ENCODE results near the gene CAMK1G.

The CAMK1G gene

DNA sequence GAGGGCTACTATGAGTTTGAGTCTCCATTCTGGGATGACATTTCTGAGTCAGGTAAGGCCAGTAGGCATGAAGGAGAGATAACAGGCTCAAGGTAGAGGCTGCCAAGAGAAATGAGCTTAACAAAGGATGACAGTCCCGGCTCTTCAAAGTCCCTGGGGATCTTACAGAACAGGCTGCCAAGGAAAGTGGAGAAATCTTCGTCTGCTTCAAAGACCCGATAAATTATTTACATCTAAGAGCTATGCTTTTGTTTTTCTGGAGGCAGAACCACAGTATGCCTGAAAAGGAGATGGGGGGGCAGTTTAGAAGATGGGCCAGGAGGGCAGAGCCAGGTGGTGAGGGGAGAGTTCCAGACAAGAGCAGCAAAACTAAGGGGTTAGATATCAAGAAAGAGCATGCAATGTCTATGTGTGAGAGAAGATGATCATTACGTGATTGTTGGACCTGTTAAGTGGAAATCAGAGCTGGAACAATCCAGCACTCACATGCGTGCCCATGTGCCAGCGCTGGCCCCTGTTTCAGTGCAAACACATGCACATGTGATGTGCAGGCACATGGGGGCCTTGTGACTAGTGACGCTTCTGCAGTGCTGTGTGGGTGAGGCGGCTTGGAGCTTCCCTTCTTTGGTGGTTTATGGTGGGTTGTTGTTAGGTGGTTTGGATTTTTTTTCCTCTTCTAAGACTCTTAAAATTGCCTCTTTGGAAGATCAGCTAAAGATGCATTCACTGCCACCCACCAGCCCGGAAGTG lies 25.7 kb downstream of the CAMK1G start:
- Histone ChIP-seq H3K36me3 (ENCODE audit: control insufficient read depth in 4 of 4, insufficient read depth in 4 of 4, low read length in 3 of 4) (no peaks in the 10 kb centered on the region), H3K27me3 (replicated peaks in 2 of 5; ENCODE audit: control insufficient read depth in 4 of 5, insufficient read depth in 5 of 5, low read length in 4 of 5) (peaks cover 0 to 8% (median 0%) of the 10 kb centered on the region in 5 experiments), H3K4me3 (ENCODE audit: control insufficient read depth in 1 of 7, extremely low read depth in 1 of 7, insufficient read depth in 4 of 7, low read depth in 2 of 7, low read length in 6 of 7) (no peak overlapping the region), H3K27ac (ENCODE audit: insufficient read depth in 1 of 2, low read depth in 1 of 2, low read length in 2 of 2, poor library complexity in 1 of 2, severe bottlenecking in 2 of 2) (no peak overlapping the region), H3K4me1 (ENCODE audit: control extremely low read depth in 1 of 4, control insufficient read depth in 4 of 4, insufficient read depth in 4 of 4, low read length in 3 of 4) (no peaks in the 10 kb centered on the region), H3K9me3 (ENCODE audit: control extremely low read depth in 1 of 5, control insufficient read depth in 4 of 5, insufficient read depth in 2 of 5, low read depth in 1 of 5, low read length in 4 of 5) (no peaks in the 10 kb centered on the region)
- ChIA-PET POLR2A (no interaction called here), CTCF (interaction anchor here (0.9 to 2.4 kb wide), 5 partner anchors 8 to 139 kb away, joined by 3 to 6 read pairs (median 3); no protein-coding TSS in a partner anchor)
- DNase-seq, result no peak
- 93% methylated on average over 6 of the region's 9 CpGs for WGBS (ENCODE audit: insufficient coverage)

DNA sequence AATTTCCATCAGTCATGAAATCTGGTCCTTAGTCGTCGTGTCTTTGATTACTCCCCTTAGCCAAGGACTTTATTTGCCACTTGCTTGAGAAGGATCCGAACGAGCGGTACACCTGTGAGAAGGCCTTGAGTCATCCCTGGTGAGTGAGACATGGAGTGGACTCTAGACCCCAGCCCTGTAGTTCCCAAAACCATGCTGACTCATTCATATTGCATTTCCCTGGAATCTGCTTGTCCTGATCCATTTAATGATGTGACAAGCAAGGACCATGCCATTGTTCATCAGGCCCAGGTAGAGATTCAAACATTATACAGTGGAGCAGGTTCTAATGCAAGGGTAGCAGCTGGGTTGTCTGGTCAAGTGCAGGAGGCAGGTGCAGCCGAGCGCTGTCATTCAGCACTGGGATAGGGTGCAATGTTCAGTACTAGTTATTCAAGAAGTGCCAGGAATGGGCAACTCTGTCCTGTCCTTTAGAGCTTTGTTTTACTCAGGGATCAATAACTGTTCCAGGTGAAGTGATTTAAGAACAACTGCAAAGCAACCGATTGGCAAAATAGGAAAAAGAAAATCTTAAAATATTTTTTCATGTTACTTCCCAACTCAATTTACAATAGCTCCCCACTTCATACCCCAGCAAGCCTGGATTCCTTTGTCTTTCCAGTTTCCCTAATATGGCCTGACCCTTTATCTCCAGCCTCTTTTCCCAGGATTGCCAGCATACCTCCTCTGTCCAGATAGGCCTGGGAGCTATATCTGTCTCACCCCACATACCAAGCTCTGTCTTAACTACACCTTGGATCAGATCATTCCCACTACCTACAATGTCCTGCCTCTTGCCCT lies 26.5 kb downstream of the CAMK1G start:
- Histone ChIP-seq H3K4me1 (ENCODE audit: control extremely low read depth in 1 of 4, control insufficient read depth in 4 of 4, insufficient read depth in 4 of 4, low read length in 3 of 4) (no peaks in the 10 kb centered on the region), H3K27me3 (replicated peaks in 2 of 5; ENCODE audit: control insufficient read depth in 4 of 5, insufficient read depth in 5 of 5, low read length in 4 of 5) (peaks cover 0 to 8% (median 0%) of the 10 kb centered on the region in 5 experiments), H3K9me3 (ENCODE audit: control extremely low read depth in 1 of 5, control insufficient read depth in 4 of 5, insufficient read depth in 2 of 5, low read depth in 1 of 5, low read length in 4 of 5) (no peaks in the 10 kb centered on the region), H3K36me3 (ENCODE audit: control insufficient read depth in 4 of 4, insufficient read depth in 4 of 4, low read length in 3 of 4) (no peaks in the 10 kb centered on the region), H3K4me3 (ENCODE audit: control insufficient read depth in 1 of 7, extremely low read depth in 1 of 7, insufficient read depth in 4 of 7, low read depth in 2 of 7, low read length in 6 of 7) (no peak overlapping the region), H3K27ac (ENCODE audit: insufficient read depth in 1 of 2, low read depth in 1 of 2, low read length in 2 of 2, poor library complexity in 1 of 2, severe bottlenecking in 2 of 2) (no peak overlapping the region)
- ChIA-PET POLR2A (no interaction called here), CTCF (interaction anchor here (1.2 to 1.7 kb wide), 4 partner anchors 10 to 43 kb away, joined by 3 to 5 read pairs (median 3); no protein-coding TSS in a partner anchor)
- DNase-seq, result no peak
- 96% methylated on average over 5 of the region's 8 CpGs for WGBS (ENCODE audit: insufficient coverage)

DNA sequence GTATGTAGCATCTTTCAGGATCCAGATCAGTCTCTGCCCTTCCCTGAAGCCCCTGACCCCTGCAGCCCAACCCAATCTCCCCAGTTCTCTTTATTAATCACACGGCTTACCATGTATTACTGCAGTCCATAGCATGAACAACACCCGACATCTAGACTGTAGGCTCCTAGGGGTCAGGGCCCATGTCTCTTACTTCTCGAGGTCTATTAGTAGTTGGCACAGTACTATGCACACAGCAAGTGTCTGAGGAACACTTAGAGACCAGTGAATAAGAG lies 27.1 kb downstream of the CAMK1G start:
- CTCF ChIA-PET, result interaction anchor here (1.2 to 1.7 kb wide), 3 partner anchors 10 to 20 kb away, joined by 3 to 6 read pairs (median 3); no protein-coding TSS in a partner anchor

DNA sequence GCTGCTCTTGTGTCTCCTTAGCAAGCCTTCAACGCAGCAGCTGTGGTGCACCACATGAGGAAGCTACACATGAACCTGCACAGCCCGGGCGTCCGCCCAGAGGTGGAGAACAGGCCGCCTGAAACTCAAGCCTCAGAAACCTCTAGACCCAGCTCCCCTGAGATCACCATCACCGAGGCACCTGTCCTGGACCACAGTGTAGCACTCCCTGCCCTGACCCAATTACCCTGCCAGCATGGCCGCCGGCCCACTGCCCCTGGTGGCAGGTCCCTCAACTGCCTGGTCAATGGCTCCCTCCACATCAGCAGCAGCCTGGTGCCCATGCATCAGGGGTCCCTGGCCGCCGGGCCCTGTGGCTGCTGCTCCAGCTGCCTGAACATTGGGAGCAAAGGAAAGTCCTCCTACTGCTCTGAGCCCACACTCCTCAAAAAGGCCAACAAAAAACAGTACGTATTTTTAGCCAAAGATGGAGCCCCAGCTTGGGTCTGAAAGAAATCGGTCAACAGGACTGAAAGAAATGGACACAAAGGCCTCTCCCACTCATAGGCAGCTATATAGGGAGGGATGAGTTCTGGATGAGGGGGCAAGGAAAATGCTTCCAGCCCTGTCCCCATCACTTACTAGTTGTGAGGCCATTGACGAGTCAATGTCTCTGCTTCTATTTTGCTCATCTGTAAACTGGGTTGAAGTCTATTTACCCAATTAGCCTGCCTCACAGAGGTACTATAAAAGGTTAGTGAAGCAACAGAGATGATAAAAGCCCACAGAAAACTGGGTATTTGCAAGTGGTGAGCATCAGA lies 28.5 kb downstream of the CAMK1G start:
- no peak overlapping the region for H3K27ac ChIP-seq (ENCODE audit: insufficient read depth in 1 of 2, low read depth in 1 of 2, low read length in 2 of 2, poor library complexity in 1 of 2, severe bottlenecking in 2 of 2)
- no peak overlapping the region for H3K4me3 ChIP-seq (ENCODE audit: control insufficient read depth in 1 of 7, extremely low read depth in 1 of 7, insufficient read depth in 4 of 7, low read depth in 2 of 7, low read length in 6 of 7)
- no peaks in the 10 kb centered on the region for H3K36me3 ChIP-seq (ENCODE audit: control insufficient read depth in 4 of 4, insufficient read depth in 4 of 4, low read length in 3 of 4)
- ChIA-PET POLR2A (no interaction called here), CTCF (interaction anchor here (0.7 to 2.2 kb wide), 5 partner anchors 8 to 35 kb away, joined by 3 to 7 read pairs (median 4); no protein-coding TSS in a partner anchor)
- H3K27me3 ChIP-seq (replicated peaks in 2 of 5; ENCODE audit: control insufficient read depth in 4 of 5, insufficient read depth in 5 of 5, low read length in 4 of 5), result peaks cover 0 to 8% (median 0%) of the 10 kb centered on the region in 5 experiments
- DNase-seq, result no peak
- H3K4me1 ChIP-seq (ENCODE audit: control extremely low read depth in 1 of 4, control insufficient read depth in 4 of 4, insufficient read depth in 4 of 4, low read length in 3 of 4), result no peaks in the 10 kb centered on the region
- 97% methylated on average over 11 of the region's 13 CpGs for WGBS (ENCODE audit: insufficient coverage)
- no peaks in the 10 kb centered on the region for H3K9me3 ChIP-seq (ENCODE audit: control extremely low read depth in 1 of 5, control insufficient read depth in 4 of 5, insufficient read depth in 2 of 5, low read depth in 1 of 5, low read length in 4 of 5)

More for the DNA sequence above, 27.1 kb downstream of the CAMK1G start:
- Histone ChIP-seq H3K9me3 (ENCODE audit: control extremely low read depth in 1 of 5, control insufficient read depth in 4 of 5, insufficient read depth in 2 of 5, low read depth in 1 of 5, low read length in 4 of 5) (no peaks in the 10 kb centered on the region), H3K27ac (ENCODE audit: insufficient read depth in 1 of 2, low read depth in 1 of 2, low read length in 2 of 2, poor library complexity in 1 of 2, severe bottlenecking in 2 of 2) (no peak overlapping the region), H3K4me3 (ENCODE audit: control insufficient read depth in 1 of 7, extremely low read depth in 1 of 7, insufficient read depth in 4 of 7, low read depth in 2 of 7, low read length in 6 of 7) (no peak overlapping the region), H3K36me3 (ENCODE audit: control insufficient read depth in 4 of 4, insufficient read depth in 4 of 4, low read length in 3 of 4) (no peaks in the 10 kb centered on the region), H3K27me3 (replicated peaks in 2 of 5; ENCODE audit: control insufficient read depth in 4 of 5, insufficient read depth in 5 of 5, low read length in 4 of 5) (peaks cover 0 to 8% (median 0%) of the 10 kb centered on the region in 5 experiments), H3K4me1 (ENCODE audit: control extremely low read depth in 1 of 4, control insufficient read depth in 4 of 4, insufficient read depth in 4 of 4, low read length in 3 of 4) (no peaks in the 10 kb centered on the region)
- WGBS (ENCODE audit: insufficient coverage), result 93% methylated on average over 2 of the region's 3 CpGs
- POLR2A ChIA-PET, result no interaction called here
- DNase-seq, result no peak

DNA sequence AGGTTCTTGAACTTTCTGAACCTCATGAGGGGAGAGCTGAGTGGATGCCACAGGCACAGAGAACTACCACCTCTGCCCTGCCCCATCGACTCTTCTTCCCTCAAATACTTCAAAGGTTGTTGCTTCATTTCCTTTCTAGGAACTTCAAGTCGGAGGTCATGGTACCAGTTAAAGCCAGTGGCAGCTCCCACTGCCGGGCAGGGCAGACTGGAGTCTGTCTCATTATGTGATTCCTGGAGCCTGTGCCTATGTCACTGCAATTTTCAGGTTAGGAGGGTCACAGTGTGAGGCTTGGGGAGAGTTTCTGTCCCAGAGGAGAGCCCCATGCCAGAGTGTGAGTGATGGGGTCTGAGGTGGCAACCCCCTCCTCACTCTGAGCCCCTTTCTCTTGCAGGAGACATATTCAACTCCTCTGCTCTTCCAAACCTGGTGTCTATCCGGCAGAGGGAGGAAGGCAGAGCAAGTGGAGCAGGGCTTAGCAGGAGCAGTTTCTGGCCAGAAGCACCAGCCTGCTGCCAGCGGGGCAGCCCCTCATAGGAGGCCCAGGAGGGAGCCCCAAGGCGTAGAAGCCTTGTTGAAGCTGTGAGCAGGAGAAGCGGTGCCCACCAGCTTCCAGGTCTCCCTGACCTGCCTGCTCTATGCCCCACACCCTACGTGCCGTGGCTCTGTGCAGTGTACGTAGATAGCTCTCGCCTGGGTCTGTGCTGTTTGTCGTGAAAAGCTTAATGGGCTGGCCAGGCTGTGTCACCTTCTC lies 29.3 kb downstream of the CAMK1G start:
- H3K4me1 ChIP-seq (ENCODE audit: control extremely low read depth in 1 of 4, control insufficient read depth in 4 of 4, insufficient read depth in 4 of 4, low read length in 3 of 4), result no peaks in the 10 kb centered on the region
- H3K36me3 ChIP-seq (ENCODE audit: control insufficient read depth in 4 of 4, insufficient read depth in 4 of 4, low read length in 3 of 4), result no peaks in the 10 kb centered on the region
- no peaks in the 10 kb centered on the region for H3K9me3 ChIP-seq (ENCODE audit: control extremely low read depth in 1 of 5, control insufficient read depth in 4 of 5, insufficient read depth in 2 of 5, low read depth in 1 of 5, low read length in 4 of 5)
- H3K4me3 ChIP-seq (ENCODE audit: control insufficient read depth in 1 of 7, extremely low read depth in 1 of 7, insufficient read depth in 4 of 7, low read depth in 2 of 7, low read length in 6 of 7), result no peak overlapping the region
- no peak overlapping the region for H3K27ac ChIP-seq (ENCODE audit: insufficient read depth in 1 of 2, low read depth in 1 of 2, low read length in 2 of 2, poor library complexity in 1 of 2, severe bottlenecking in 2 of 2)
- H3K27me3 ChIP-seq (replicated peaks in 2 of 5; ENCODE audit: control insufficient read depth in 4 of 5, insufficient read depth in 5 of 5, low read length in 4 of 5), result peaks cover 0 to 5% (median 0%) of the 10 kb centered on the region in 5 experiments
- no peak for DNase-seq
- POLR2A ChIA-PET, result no interaction called here
- 84% methylated on average over 10 of the region's 12 CpGs for WGBS (ENCODE audit: insufficient coverage)
- CTCF ChIA-PET, result interaction anchor here (0.9 to 2.2 kb wide), 4 partner anchors 10 to 30 kb away, joined by 3 to 7 read pairs (median 4); no protein-coding TSS in a partner anchor

DNA sequence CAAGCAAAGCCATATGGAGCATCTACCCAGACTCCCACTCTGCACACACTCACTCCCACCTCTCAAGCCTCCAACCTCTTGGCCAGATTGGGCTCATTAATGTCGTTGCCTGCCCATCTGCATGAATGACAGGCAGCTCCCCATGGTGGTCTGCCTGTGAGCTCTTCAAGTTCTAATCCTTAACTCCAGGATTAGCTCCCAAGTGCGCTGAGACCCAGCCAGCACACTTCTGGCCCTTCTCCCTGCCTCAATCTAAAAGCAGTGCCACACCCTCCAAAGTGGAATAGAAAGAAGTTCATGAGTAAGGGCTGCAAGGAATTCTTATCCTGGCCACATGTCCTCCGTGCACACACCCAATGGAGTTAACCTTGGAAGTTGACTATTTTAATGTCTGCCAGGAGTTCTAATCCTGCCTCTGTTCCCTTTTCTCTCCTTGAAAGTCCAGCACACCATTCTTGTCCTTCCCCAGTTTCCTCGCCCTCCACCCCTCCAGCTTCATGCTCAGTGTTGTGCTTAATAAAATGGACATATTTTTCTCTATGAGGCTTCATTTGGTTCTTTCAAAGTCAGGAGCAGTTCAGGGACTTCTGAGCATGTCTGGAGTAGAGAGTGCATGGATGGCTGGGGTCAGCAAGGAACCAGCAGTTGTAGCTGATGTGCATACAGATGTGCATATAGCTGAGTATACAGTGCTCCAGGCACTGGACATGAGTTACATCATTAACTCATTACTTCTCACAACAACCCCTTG lies 30.1 kb downstream of the CAMK1G start:
- POLR2A ChIA-PET, result no interaction called here
- no peak overlapping the region for H3K27ac ChIP-seq (ENCODE audit: insufficient read depth in 1 of 2, low read depth in 1 of 2, low read length in 2 of 2, poor library complexity in 1 of 2, severe bottlenecking in 2 of 2)
- CTCF ChIA-PET, result interaction anchor here (0.9 to 2.2 kb wide), 4 partner anchors 9 to 29 kb away, joined by 3 to 7 read pairs (median 4); no protein-coding TSS in a partner anchor
- 98% methylated on average over 3 of the region's 4 CpGs for WGBS (ENCODE audit: insufficient coverage)
- H3K4me3 ChIP-seq (ENCODE audit: control insufficient read depth in 1 of 7, extremely low read depth in 1 of 7, insufficient read depth in 4 of 7, low read depth in 2 of 7, low read length in 6 of 7), result no peak overlapping the region
- H3K4me1 ChIP-seq (ENCODE audit: control extremely low read depth in 1 of 4, control insufficient read depth in 4 of 4, insufficient read depth in 4 of 4, low read length in 3 of 4), result peaks cover 0 to 3% (median 1%) of the 10 kb centered on the region in 4 experiments
- H3K9me3 ChIP-seq (ENCODE audit: control extremely low read depth in 1 of 5, control insufficient read depth in 4 of 5, insufficient read depth in 2 of 5, low read depth in 1 of 5, low read length in 4 of 5), result no peaks in the 10 kb centered on the region
- no peaks in the 10 kb centered on the region for H3K36me3 ChIP-seq (ENCODE audit: control insufficient read depth in 4 of 4, insufficient read depth in 4 of 4, low read length in 3 of 4)
- no peak for DNase-seq
- H3K27me3 ChIP-seq (replicated peaks in 2 of 5; ENCODE audit: control insufficient read depth in 4 of 5, insufficient read depth in 5 of 5, low read length in 4 of 5), result peaks cover 0 to 5% (median 0%) of the 10 kb centered on the region in 5 experiments

All from common myeloid progenitor, CD34-positive (primary cell).